Activated CD8-positive, alpha-beta memory T cell treated with anti-CD3 and anti-CD28 coated beads, Interleukin-2, amount 10 ng/mL, durations not matched to agents 7 days and 5 days (primary cell): ENCODE results near the gene CCL3. TPM values are rescaled to one million over a fixed set of nuclear protein-coding genes. Genes with fewer than 3 reads are reported as not detected.

Experiments used
- ATAC-seq: fragments of 150-1000 bp; cut with Tn5 transposase; one replicate; pipeline ENCODE4 v1.10.0; 2021; ENCODE audit warnings: moderate library complexity
- CTCF ChIA-PET: fragments of 350-600 bp; sonication (Branson Sonifier 250); formaldehyde crosslinking; loops from one replicate; lab custom pipeline; 2021; ENCODE audit warnings: antibody characterized with exemption; lab: Charles Lee
- DNase-seq: peaks from one replicate; pipeline ENCODE4 v3.0.0-alpha.2; 2020
- H3K27ac Mint-ChIP-seq: one replicate; pipeline ENCODE4 v1.8.0; 2021; ENCODE audit warnings: mild to moderate bottlenecking, mixed read lengths
- H3K27me3 Mint-ChIP-seq: one replicate; pipeline ENCODE4 v1.8.0; 2021; ENCODE audit warnings: mixed read lengths
- H3K36me3 Mint-ChIP-seq: one replicate; pipeline ENCODE4 v1.8.0; 2021; ENCODE audit warnings: mild to moderate bottlenecking, mixed read lengths
- H3K4me1 Mint-ChIP-seq: one replicate; pipeline ENCODE4 v1.8.0; 2021; ENCODE audit warnings: mixed read lengths
- H3K4me3 Mint-ChIP-seq: one replicate; pipeline ENCODE4 v1.8.0; 2021; ENCODE audit warnings: mild to moderate bottlenecking, moderate library complexity, mixed read lengths
- H3K9me3 Mint-ChIP-seq: one replicate; pipeline ENCODE4 v1.8.0; 2022; ENCODE audit warnings: low read depth, mixed read lengths
- total RNA-seq, 2 experiments: library from RNA; stranded (reverse); gene quantifications; one replicate each; pipeline ENCODE4 v1.2.3, GENCODE V29; 2021

CCL3 gene
- total RNA-seq, 2 experiments from 2014 or later: 77.2 to 634 TPM

DNA sequence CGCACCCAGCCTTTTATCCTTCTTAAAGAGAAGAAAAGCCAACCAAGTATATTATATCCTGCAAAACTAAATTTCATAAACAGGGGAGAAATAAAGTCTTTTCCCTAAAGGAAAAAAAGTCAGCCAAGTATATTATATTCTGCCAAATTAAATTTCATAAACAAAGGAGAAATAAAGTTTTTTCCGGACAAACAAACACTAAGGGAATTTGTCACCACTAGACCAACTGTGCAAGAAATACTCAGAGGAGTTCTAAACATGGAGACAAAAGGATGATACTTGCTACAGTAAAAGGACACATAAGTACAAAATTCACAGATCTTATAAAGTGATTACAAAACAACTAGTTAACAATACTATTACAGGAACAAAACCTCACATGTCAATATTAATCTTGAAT is 40.3 kb downstream of the CCL3 start:
- Mint-ChIP-seq H3K4me1 (no peaks in the 10 kb centered on the region), H3K36me3 (peaks cover 21% of the 10 kb centered on the region), H3K27me3 (peaks cover 37% of the 10 kb centered on the region), H3K27ac (no peak overlapping the region), H3K4me3 (no peak overlapping the region), H3K9me3 (peaks cover 21% of the 10 kb centered on the region)
- ATAC-seq (no peak), DNase-seq (no peak)
- CTCF ChIA-PET: no interaction called here

DNA sequence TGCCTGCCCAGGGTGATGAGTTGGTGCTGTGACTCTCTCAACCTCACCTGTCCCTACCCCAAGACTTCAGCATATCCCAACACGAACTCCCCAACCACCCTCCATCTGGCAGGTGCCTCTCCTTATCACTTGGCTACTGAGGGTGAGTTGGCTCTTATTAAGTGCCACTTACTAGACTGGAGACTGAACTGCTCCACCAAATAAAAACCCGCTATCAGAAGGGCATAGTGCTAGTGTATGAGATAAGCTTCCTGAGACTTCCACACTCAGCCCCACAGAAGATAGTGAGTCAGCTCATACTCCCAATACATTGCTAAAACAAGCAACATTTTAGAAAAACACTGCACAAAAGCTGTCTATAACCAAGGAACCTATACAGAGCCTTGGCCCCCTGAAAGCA is 41.9 kb downstream of the CCL3 start:
- H3K36me3 Mint-ChIP-seq: peaks cover 24% of the 10 kb centered on the region
- CTCF ChIA-PET: interaction anchor here (1.3 kb wide), 1 partner anchor 101 kb away, joined by 3 read pairs; no protein-coding TSS in a partner anchor
- H3K27me3 Mint-ChIP-seq: peaks cover 38% of the 10 kb centered on the region
- ATAC-seq: no peak
- H3K27ac Mint-ChIP-seq: no peak overlapping the region
- H3K9me3 Mint-ChIP-seq: peaks cover 25% of the 10 kb centered on the region
- DNase-seq: no peak
- H3K4me3 Mint-ChIP-seq: no peak overlapping the region
- no peaks in the 10 kb centered on the region for H3K4me1 Mint-ChIP-seq

Other genes starting within 250 kb of the CCL3 start
- gene HEATR9, start 221.3 kb downstream of the CCL3 start, total RNA-seq: 1 to 10 TPM; 6.4 to 6.7 TPM
- gene CCL5, start 209.8 kb downstream of the CCL3 start, total RNA-seq: 1,000 to 10,000 TPM in 1 of 2 experiments, 100 to 1,000 TPM in 1; 973 to 1,249 TPM
- 10 to 100 TPM; 13.5 to 18.5 TPM for gene RDM1, start 159.4 kb downstream of the CCL3 start, total RNA-seq
- not detected for gene LYZL6, start 146.4 kb downstream of the CCL3 start, total RNA-seq
- not detected for gene CCL16, start 108.6 kb downstream of the CCL3 start, total RNA-seq
- gene CCL14, start 103.4 kb downstream of the CCL3 start, total RNA-seq: not detected
- gene CCL15, start 88.6 kb downstream of the CCL3 start, total RNA-seq: not detected
- under 1 TPM in 1 of 2 experiments, not detected in 1; 0.82 TPM for gene CCL23, start 72.2 kb downstream of the CCL3 start, total RNA-seq
- gene CCL18, start 25.9 kb downstream of the CCL3 start, total RNA-seq: not detected
- gene CCL4, start 13.7 kb upstream of the CCL3 start, total RNA-seq: 100 to 1,000 TPM in 1 of 2 experiments, 10 to 100 TPM in 1; 66.7 to 367 TPM
- gene TBC1D3B, start 86.5 kb upstream of the CCL3 start, total RNA-seq: 1 to 10 TPM; 5.8 to 9.9 TPM
- 10 to 100 TPM; 10.5 to 35.6 TPM for gene CCL3L1, start 106.6 kb upstream of the CCL3 start, total RNA-seq
- gene CCL4L2, start 120.9 kb upstream of the CCL3 start, total RNA-seq: 10 to 100 TPM; 22.8 to 56.5 TPM
- 1 to 10 TPM in 1 of 2 experiments, under 1 TPM in 1; 0.45 to 1.1 TPM for gene TBC1D3I, start 174.4 kb upstream of the CCL3 start, total RNA-seq
- not detected for gene TBC1D3G, start 233.7 kb upstream of the CCL3 start, total RNA-seq